Endothelial cell of umbilical vein (primary cell): ENCODE data around the gene PTPRCAP. TPM values are rescaled to one million over a fixed set of nuclear protein-coding genes. Genes with fewer than 3 reads are reported as not detected.

Source experiments
- BruUV-seq: library from RNA; stranded (reverse); fragments of 400-500 nt; replicated peaks from 2 replicates; lab custom pipeline; 2021; lab: Mats Ljungman, UMichigan
- CTCF ChIA-PET: fragments of 300-600, 350-600 bp; sonication (Branson Sonifier 250); formaldehyde crosslinking; loops from one replicate; lab custom pipeline; 2021; ENCODE audit warnings: antibody characterized with exemption, inconsistent platforms; lab: Charles Lee
- POLR2A ChIA-PET: fragments of 300-600, 350-600 bp; sonication (Branson Sonifier 250); formaldehyde crosslinking; loops from one replicate; lab custom pipeline; 2021; ENCODE audit warnings: antibody characterized with exemption, inconsistent platforms; lab: Charles Lee
- DNase-seq: peaks from one replicate; pipeline ENCODE4 v3.0.0-alpha.2; 2011; ENCODE audit warnings: low read depth, low spot score
- FAIRE-seq: peaks from 2 replicates; lab custom pipeline; 2011; peaks lifted over from hg19 to GRCh38; lab: Jason Lieb, UNC
- H2AFZ ChIP-seq: 2 replicates; pipeline ENCODE4 v1.6.0; 2012; ENCODE audit warnings: low read depth, low read length, control low read depth, inconsistent platforms
- H3K27ac ChIP-seq: 2 replicates; pipeline ENCODE4 v1.5.1; 2011; ENCODE audit warnings: low read depth, mild to moderate bottlenecking, control low read depth, low read length, moderate library complexity; ENCODE audit not compliant: insufficient read depth
- H3K27me3 ChIP-seq, 2 experiments: 2 replicates each; pipeline versions ENCODE4 v1.6.0 to v1.6.1; 2011; ENCODE audit warnings: low read length in 2 of 2, mixed read lengths in 1 of 2; ENCODE audit not compliant: control insufficient read depth in 2 of 2, insufficient read depth in 2 of 2
- H3K36me3 ChIP-seq, 2 experiments: 2 replicates in 1 of 2; 3 replicates in 1 of 2; pipeline ENCODE4 v1.5.1; 2011; ENCODE audit warnings: low read length in 2 of 2, mild to moderate bottlenecking in 1 of 2, moderate library complexity in 1 of 2; ENCODE audit not compliant: control insufficient read depth in 2 of 2, insufficient read depth in 2 of 2; ENCODE audit errors: extremely low read depth in 1 of 2
- H3K4me1 ChIP-seq: 3 replicates; pipeline ENCODE4 v1.5.1; 2011; ENCODE audit warnings: mild to moderate bottlenecking, low read length; ENCODE audit not compliant: control insufficient read depth, insufficient read depth; ENCODE audit errors: extremely low read depth
- H3K4me2 ChIP-seq: 2 replicates; pipeline ENCODE4 v1.6.1; 2011; ENCODE audit warnings: low read length, control low read depth, mixed read lengths; ENCODE audit not compliant: insufficient read depth
- H3K4me3 ChIP-seq, 3 experiments: fragments of 200-600 bp in 1 of 3; sonication (generic), shearing (Covaris generic) in 1 of 3; replicated peaks in 1 of 3; 2 replicates each; pipeline ENCODE4 v1.5.1; 2011 to 2016; ENCODE audit warnings: control low read depth in 3 of 3, low read length in 3 of 3, mild to moderate bottlenecking in 2 of 3, inconsistent platforms in 1 of 3, low read depth in 1 of 3, moderate library complexity in 1 of 3; ENCODE audit not compliant: insufficient read depth in 1 of 3
- H3K79me2 ChIP-seq: 2 replicates; pipeline ENCODE4 v1.6.0; 2012; ENCODE audit warnings: low read length, inconsistent platforms; ENCODE audit not compliant: control insufficient read depth, insufficient read depth
- H3K9ac ChIP-seq: replicated peaks from 2 replicates; pipeline ENCODE3; 2011; ENCODE audit warnings: low read length, control low read depth; ENCODE audit not compliant: insufficient read depth; ENCODE audit errors: extremely low read depth
- H3K9me1 ChIP-seq: replicated peaks from 3 replicates; pipeline ENCODE4 v1.6.0; 2011; ENCODE audit warnings: mild to moderate bottlenecking, low read length; ENCODE audit not compliant: control insufficient read depth, insufficient read depth; ENCODE audit errors: extremely low read depth
- H3K9me3 ChIP-seq: replicated peaks from 2 replicates; pipeline ENCODE4 v1.5.1; 2012; ENCODE audit warnings: low read length, inconsistent platforms; ENCODE audit not compliant: control insufficient read depth, insufficient read depth
- H4K20me1 ChIP-seq: replicated peaks from 2 replicates; pipeline ENCODE3; 2011; ENCODE audit warnings: mild to moderate bottlenecking, low read length; ENCODE audit not compliant: control insufficient read depth, insufficient read depth; ENCODE audit errors: extremely low read depth
- EZH2 ChIP-seq: IDR thresholded peaks from 2 replicates; pipeline ENCODE4 v1.6.1; 2012; ENCODE audit warnings: borderline replicate concordance, low read depth, mild to moderate bottlenecking, moderate library complexity, low read length, inconsistent platforms; ENCODE audit not compliant: severe bottlenecking
- FOS ChIP-seq: IDR thresholded peaks from 2 replicates; pipeline ENCODE4 v1.6.1; 2011; ENCODE audit warnings: mild to moderate bottlenecking, low read length, moderate library complexity, borderline replicate concordance; ENCODE audit not compliant: insufficient read depth
- GATA2 ChIP-seq: IDR thresholded peaks from 2 replicates; pipeline ENCODE4 v1.7.0; 2011; ENCODE audit warnings: low read depth, mild to moderate bottlenecking, moderate library complexity, mixed read lengths, low read length; ENCODE audit not compliant: insufficient read length, insufficient read depth
- JUN ChIP-seq: IDR thresholded peaks from 2 replicates; pipeline ENCODE4 v1.6.1; 2011; ENCODE audit warnings: borderline replicate concordance, low read depth; ENCODE audit not compliant: insufficient read length, insufficient read depth
- MAX ChIP-seq: IDR thresholded peaks from 2 replicates; pipeline ENCODE4 v1.6.1; 2011; ENCODE audit not compliant: insufficient read depth, insufficient read length
- POLR2A ChIP-seq: IDR thresholded peaks from 2 replicates; pipeline ENCODE4 v1.6.1; 2012; ENCODE audit warnings: low read depth, mild to moderate bottlenecking, control low read depth, low read length
- POLR2AphosphoS5 ChIP-seq: IDR thresholded peaks from 2 replicates; pipeline ENCODE4 v1.6.1; 2012; ENCODE audit warnings: low read depth, mild to moderate bottlenecking, control low read depth, low read length, moderate library complexity; ENCODE audit not compliant: insufficient read depth
- dilution Hi-C: fragments of 300-500 bp; cut with MboI; formaldehyde crosslinking; loops from one replicate; pipeline ENCODE4 v1.15.0; 2019; ENCODE audit warnings: low sequenced_read_pairs; ENCODE audit not compliant: extremely low pct_ligation_motif_present
- intact Hi-C: fragments of 100-400 bp; cut with micrococcal nuclease; formaldehyde crosslinking; loops from one replicate; pipeline ENCODE4 v1.10.0; 2022
- polyA plus RNA-seq, 4 experiments: library from polyadenylated mRNA; depleted of rRNA in 3 of 4; stranded (reverse) in 3 of 4; unstranded in 1 of 4; fragments of >200 nt; gene quantifications; 2 replicates each; pipeline versions ENCODE4 v1.2.1 to v1.2.3, GENCODE V29; 2011 to 2012; ENCODE audit warnings: missing spikeins in 1 of 4
- total RNA-seq: library from RNA; stranded (reverse); gene quantifications from 2 replicates; pipeline ENCODE4 v1.2.3, GENCODE V29; 2021

PTPRCAP gene
- total and polyA plus RNA-seq, 2 donors (not counting 3 experiments of a cell fraction or from before 2014, with no cell fraction given) = 3.6 TPM; not detected in 1

- H3K4me2 ChIP-seq = no peak overlapping the region
Measured at GRCh38 chr11:67398661-67399563, 38.6 kb downstream of the PTPRCAP start.

GRCh38 chr11:67397986-67398660 is 39.4 kb downstream of the PTPRCAP start:
- TF ChIP-seq MAX (no peak), POLR2AphosphoS5 (no peak), POLR2A (no peak), FOS (no peak), GATA2 (no peak), EZH2 (no peak), JUN (no peak)
- no peak overlapping the region for H3K4me3 ChIP-seq
- FAIRE-seq (no peak), DNase-seq (no peak)
- CTCF ChIA-PET = interaction anchor here (1.4 to 2.7 kb wide), 2 partner anchors 9 to 16 kb away, joined by 6 to 9 read pairs; no protein-coding TSS in a partner anchor
- H3K9ac ChIP-seq = no peak overlapping the region
- peaks cover 19% of the 10 kb centered on the region for H3K4me1 ChIP-seq
- peaks cover 6 to 27% of the 10 kb centered on the region in 2 experiments for H3K36me3 ChIP-seq
- no peaks in the 10 kb centered on the region for H3K9me1 ChIP-seq
- TSS peak; percentile 35 for BruUV-seq
- no peak overlapping the region for H3K27ac ChIP-seq
- H3K9me3 ChIP-seq = no peaks in the 10 kb centered on the region
- H2AFZ ChIP-seq = no peak overlapping the region
- intact Hi-C loops = no loop called here
- H3K79me2 ChIP-seq = peaks cover 19% of the 10 kb centered on the region
- dilution Hi-C loops = no loop called here
- no peak overlapping the region for H3K4me2 ChIP-seq
- no peaks in the 10 kb centered on the region for H3K27me3 ChIP-seq
- POLR2A ChIA-PET = no interaction called here
- no peaks in the 10 kb centered on the region for H4K20me1 ChIP-seq

More at GRCh38 chr11:67398661-67399563, 38.6 kb downstream of the PTPRCAP start:
- H3K27me3 ChIP-seq = no peaks in the 10 kb centered on the region
- no peak overlapping the region for H2AFZ ChIP-seq
- H3K4me3 ChIP-seq = no peak overlapping the region
- FAIRE-seq (no peak), DNase-seq (no peak)
- no peaks in the 10 kb centered on the region for H4K20me1 ChIP-seq
- POLR2A ChIA-PET = no interaction called here
- no TSS peak for BruUV-seq
- intact Hi-C loops (no loop called here), dilution Hi-C loops (no loop called here)
- TF ChIP-seq MAX (no peak), POLR2AphosphoS5 (peak; percentile 22), POLR2A (peak; percentile 31)
- H3K9me1 ChIP-seq = no peaks in the 10 kb centered on the region
- H3K9me3 ChIP-seq = no peaks in the 10 kb centered on the region
- H3K79me2 ChIP-seq = peaks cover 19% of the 10 kb centered on the region
- H3K4me1 ChIP-seq = peaks cover 19% of the 10 kb centered on the region
- CTCF ChIA-PET = interaction anchor here (1.4 to 4.2 kb wide), 2 partner anchors 10 to 18 kb away, joined by 6 to 30 read pairs; no protein-coding TSS in a partner anchor
- peaks cover 6 to 25% of the 10 kb centered on the region in 2 experiments for H3K36me3 ChIP-seq
- H3K9ac ChIP-seq = no peak overlapping the region
- no peak overlapping the region for H3K27ac ChIP-seq
